Endothelial cell (in vitro differentiated cells): Measurements from ENCODE around the gene KCNQ4. TPM values are rescaled to one million over a fixed set of nuclear protein-coding genes. Genes with fewer than 3 reads are reported as not detected.

Experiments used
- DNase-seq: peaks from one replicate; pipeline ENCODE4 v3.0.0; 2021; ENCODE audit warnings: low spot score
- H3K27ac Mint-ChIP-seq: one replicate; pipeline ENCODE4 v1.8.0; 2021; ENCODE audit warnings: mixed read lengths, inconsistent platforms; ENCODE audit not compliant: unreplicated experiment
- H3K27me3 Mint-ChIP-seq: one replicate; pipeline ENCODE4 v1.8.0; 2021; ENCODE audit warnings: mild to moderate bottlenecking, moderate library complexity, mixed read lengths, inconsistent platforms; ENCODE audit not compliant: unreplicated experiment
- H3K36me3 Mint-ChIP-seq: one replicate; pipeline ENCODE4 v1.8.0; 2021; ENCODE audit warnings: mild to moderate bottlenecking, low read depth, mixed read lengths, inconsistent platforms; ENCODE audit not compliant: unreplicated experiment
- H3K4me1 Mint-ChIP-seq: one replicate; pipeline ENCODE4 v1.8.0; 2021; ENCODE audit warnings: mild to moderate bottlenecking, mixed read lengths, inconsistent platforms; ENCODE audit not compliant: unreplicated experiment
- H3K4me3 Mint-ChIP-seq: one replicate; pipeline ENCODE4 v1.8.0; 2021; ENCODE audit warnings: mild to moderate bottlenecking, mixed read lengths, inconsistent platforms; ENCODE audit not compliant: unreplicated experiment
- H3K9me3 Mint-ChIP-seq: one replicate; pipeline ENCODE4 v1.8.0; 2021; ENCODE audit warnings: mixed read lengths, inconsistent platforms; ENCODE audit not compliant: unreplicated experiment
- CTCF ChIP-seq: fragments of 200-600 bp; sonication (generic); IDR thresholded peaks from one replicate; pipeline ENCODE4 v1.5.0; 2021; ENCODE audit warnings: antibody characterized with exemption; ENCODE audit not compliant: unreplicated experiment
- total RNA-seq: library from RNA; stranded (reverse); fragmentation: NEBNext Ultra II Directional; extraction: Animal tissue kit (Norgen Biotek cat#: 25700); gene quantifications from one replicate; pipeline ENCODE4 v1.2.1, GENCODE V29; 2021; ENCODE audit not compliant: unreplicated experiment

Gene KCNQ4
- total RNA-seq, 1 donor from 2014 or later = 1.5 TPM

DNA sequence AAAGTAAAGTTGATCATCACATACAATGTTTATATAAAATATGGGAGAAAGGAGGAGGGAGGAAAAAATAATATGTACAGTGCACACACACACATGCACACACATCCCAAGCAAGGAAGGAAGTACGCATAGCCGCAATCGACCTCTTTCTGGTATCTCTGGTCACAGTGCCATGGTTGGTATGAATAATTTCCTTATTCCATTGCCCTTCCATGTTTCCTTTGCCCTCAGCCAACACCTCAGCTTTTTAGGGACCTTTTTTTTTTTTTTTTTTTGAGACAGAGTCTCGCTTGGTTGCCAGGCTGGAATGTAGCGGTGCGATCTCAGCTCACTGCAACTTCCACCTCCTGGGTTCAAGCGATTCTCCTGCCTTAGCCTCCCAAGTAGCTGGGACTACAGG lies 58.0 kb downstream of the KCNQ4 start:
- H3K27me3 Mint-ChIP-seq = peaks cover 3% of the 10 kb centered on the region
- peak overlapping the region; percentile 89 for H3K27ac Mint-ChIP-seq
- H3K4me1 Mint-ChIP-seq = peaks cover 30% of the 10 kb centered on the region
- no peak for TF ChIP-seq CTCF
- no peak overlapping the region for H3K4me3 Mint-ChIP-seq
- H3K36me3 Mint-ChIP-seq = peaks cover 4% of the 10 kb centered on the region
- no peaks in the 10 kb centered on the region for H3K9me3 Mint-ChIP-seq
- DNase-seq = no peak

DNA sequence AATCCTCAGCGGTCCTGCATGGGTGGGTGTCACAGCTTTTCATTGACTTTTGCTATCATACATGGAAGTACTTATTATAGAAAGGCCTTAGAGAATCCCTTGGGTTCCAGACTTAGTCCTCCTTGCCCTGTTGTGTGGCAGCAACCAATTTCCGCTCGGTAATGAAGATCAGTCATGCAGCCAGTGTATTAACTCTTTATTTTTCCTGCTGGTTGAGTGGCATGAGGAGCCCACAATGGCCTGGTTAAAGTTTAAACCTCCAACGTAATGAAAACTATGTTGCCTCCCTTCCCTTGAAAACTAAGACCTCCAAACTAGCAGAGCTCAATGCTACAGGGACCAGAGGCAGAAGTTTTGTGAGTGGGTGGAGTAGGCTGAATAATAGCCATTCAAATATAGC lies 58.6 kb downstream of the KCNQ4 start:
- no peak for DNase-seq
- Mint-ChIP-seq H3K27me3 (peaks cover 3% of the 10 kb centered on the region), H3K27ac (no peak overlapping the region), H3K4me3 (no peak overlapping the region), H3K9me3 (no peaks in the 10 kb centered on the region), H3K4me1 (peaks cover 35% of the 10 kb centered on the region), H3K36me3 (peaks cover 4% of the 10 kb centered on the region)
- no peak for TF ChIP-seq CTCF

- Mint-ChIP-seq H3K27me3 (peaks cover 3% of the 10 kb centered on the region), H3K9me3 (no peaks in the 10 kb centered on the region), H3K4me3 (no peak overlapping the region), H3K4me1 (peaks cover 40% of the 10 kb centered on the region), H3K27ac (no peak overlapping the region), H3K36me3 (peaks cover 4% of the 10 kb centered on the region)
- no peak for TF ChIP-seq CTCF
- no peak for DNase-seq
These were observed 59.1 kb downstream of the KCNQ4 start for GRCh38 chr1:40842691-40843090.

DNA sequence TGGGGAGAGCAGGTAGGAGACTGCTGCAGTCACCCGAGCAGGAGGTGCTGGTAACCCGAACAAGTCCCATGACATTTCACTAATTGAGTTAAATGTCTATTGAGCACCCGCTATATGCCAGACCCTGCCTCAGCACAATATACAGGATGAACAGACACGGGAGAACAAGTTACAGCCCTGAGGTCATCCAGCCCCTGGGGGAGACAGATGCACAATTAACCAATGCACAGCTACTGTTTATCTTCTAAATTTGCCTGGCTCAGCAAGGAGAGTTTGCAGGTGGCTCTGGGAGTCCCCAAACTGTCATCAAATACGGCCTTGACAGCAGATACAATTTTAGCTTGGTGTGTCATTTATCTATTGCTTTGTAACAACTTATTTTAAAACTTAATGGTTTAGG lies 60.5 kb downstream of the KCNQ4 start:
- no peak for DNase-seq
- Mint-ChIP-seq H3K9me3 (no peaks in the 10 kb centered on the region), H3K4me3 (no peak overlapping the region), H3K27ac (no peak overlapping the region), H3K27me3 (peaks cover 5% of the 10 kb centered on the region), H3K4me1 (peaks cover 53% of the 10 kb centered on the region), H3K36me3 (peaks cover 4% of the 10 kb centered on the region)
- no peak for TF ChIP-seq CTCF

DNA sequence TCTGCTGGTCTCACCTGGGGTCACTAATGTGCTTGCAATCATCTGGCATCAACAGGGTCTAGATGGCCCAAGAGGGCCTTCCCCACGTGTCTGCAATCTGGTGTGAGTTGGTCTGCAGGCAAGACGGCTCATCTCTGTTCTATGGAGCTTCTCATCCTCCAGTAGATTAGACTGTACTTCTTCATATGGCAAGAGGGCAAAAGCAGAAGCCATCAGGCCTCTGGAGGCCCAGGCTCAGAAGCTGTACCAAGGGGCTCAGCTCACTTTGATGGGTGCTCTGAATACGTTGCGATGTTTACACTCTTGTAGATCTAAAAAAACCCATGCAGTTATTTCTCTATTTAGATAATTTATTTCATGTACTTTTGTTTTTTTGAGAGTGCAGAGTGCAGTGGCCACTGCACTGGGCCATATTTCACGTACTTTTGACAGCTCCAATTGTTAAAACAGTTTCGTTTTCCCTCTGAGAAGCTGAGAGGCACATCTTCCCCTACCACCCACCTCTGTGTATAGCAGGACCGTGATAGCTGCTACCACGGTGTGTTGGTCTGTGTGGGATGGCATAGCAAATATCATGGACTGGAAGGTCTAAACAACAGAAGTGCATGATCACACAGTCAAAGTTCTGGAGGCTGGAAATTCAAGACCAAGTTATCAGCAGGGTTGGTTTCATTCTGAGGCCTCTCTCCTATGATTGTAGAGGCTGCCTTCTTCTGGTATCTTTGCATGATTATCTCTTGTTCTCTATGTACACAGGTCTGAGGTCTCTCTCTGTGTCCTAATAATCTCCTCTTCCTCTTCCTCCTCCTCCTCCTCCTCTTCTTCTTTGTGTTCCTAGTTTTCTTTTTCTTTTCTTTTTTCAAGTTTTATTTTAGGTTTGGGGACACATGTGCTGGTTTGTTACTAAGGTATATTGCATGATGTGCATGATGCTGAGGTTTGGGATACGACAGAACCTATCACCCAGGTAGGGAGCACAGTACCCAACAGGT lies 61.6 kb downstream of the KCNQ4 start:
- Mint-ChIP-seq H3K4me3 (no peak overlapping the region), H3K4me1 (peaks cover 49% of the 10 kb centered on the region), H3K9me3 (no peaks in the 10 kb centered on the region), H3K27ac (no peak overlapping the region), H3K36me3 (peaks cover 4% of the 10 kb centered on the region), H3K27me3 (peaks cover 5% of the 10 kb centered on the region)
- DNase-seq = no peak
- no peak for TF ChIP-seq CTCF
